IPS-15b (cell line): Measurements from ENCODE around the gene ANK3.
A peak's percentile ranks its signal among the peaks of the same experiment; 100 is the strongest.

Source experiments
- H3K27me3 ChIP-seq: one replicate; pipeline ENCODE4 v1.6.1; 2013; ENCODE audit warnings: low read length; ENCODE audit not compliant: control insufficient read depth, insufficient read depth
- H3K36me3 ChIP-seq: one replicate; pipeline ENCODE4 v1.6.1; 2013; ENCODE audit warnings: low read length; ENCODE audit not compliant: control insufficient read depth, insufficient read depth
- H3K4me1 ChIP-seq: one replicate; pipeline ENCODE4 v1.6.1; 2013; ENCODE audit warnings: mild to moderate bottlenecking, low read length; ENCODE audit not compliant: control insufficient read depth, insufficient read depth
- H3K4me3 ChIP-seq: one replicate; pipeline ENCODE4 v1.5.1; 2013; ENCODE audit warnings: low read depth, low read length
- H3K9ac ChIP-seq: one replicate; pipeline ENCODE4 v1.6.1; 2013; ENCODE audit warnings: low read depth, mild to moderate bottlenecking, low read length
- H3K9me3 ChIP-seq: one replicate; pipeline ENCODE4 v1.6.1; 2013; ENCODE audit warnings: mild to moderate bottlenecking, low read length; ENCODE audit not compliant: control insufficient read depth, insufficient read depth

ANK3 gene

GRCh38 chr10:60147025-60147424 lies 242.7 kb downstream of the ANK3 start:
- Histone ChIP-seq H3K4me3 (no peak overlapping the region), H3K4me1 (peaks cover 2% of the 10 kb centered on the region), H3K27me3 (no peaks in the 10 kb centered on the region), H3K36me3 (no peaks in the 10 kb centered on the region), H3K9ac (no peak overlapping the region), H3K9me3 (no peaks in the 10 kb centered on the region)

GRCh38 chr10:60144099-60144498 lies 245.6 kb downstream of the ANK3 start:
- no peak overlapping the region for H3K9ac ChIP-seq
- H3K4me1 ChIP-seq: peaks cover 7% of the 10 kb centered on the region
- no peaks in the 10 kb centered on the region for H3K9me3 ChIP-seq
- no peaks in the 10 kb centered on the region for H3K36me3 ChIP-seq
- H3K4me3 ChIP-seq: no peak overlapping the region
- H3K27me3 ChIP-seq: no peaks in the 10 kb centered on the region

- Histone ChIP-seq H3K9me3 (no peaks in the 10 kb centered on the region), H3K4me3 (no peak overlapping the region), H3K4me1 (peaks cover 7% of the 10 kb centered on the region), H3K9ac (no peak overlapping the region), H3K27me3 (no peaks in the 10 kb centered on the region), H3K36me3 (no peaks in the 10 kb centered on the region)
Measured at GRCh38 chr10:60142736-60143135, 246.9 kb downstream of the ANK3 start.

GRCh38 chr10:60141896-60142559 lies 247.6 kb downstream of the ANK3 start:
- no peaks in the 10 kb centered on the region for H3K9me3 ChIP-seq
- H3K4me3 ChIP-seq: no peak overlapping the region
- H3K27me3 ChIP-seq: no peaks in the 10 kb centered on the region
- no peaks in the 10 kb centered on the region for H3K36me3 ChIP-seq
- H3K9ac ChIP-seq: no peak overlapping the region
- peaks cover 7% of the 10 kb centered on the region for H3K4me1 ChIP-seq

- H3K27me3 ChIP-seq: no peaks in the 10 kb centered on the region
- no peaks in the 10 kb centered on the region for H3K36me3 ChIP-seq
- peaks cover 7% of the 10 kb centered on the region for H3K4me1 ChIP-seq
- H3K4me3 ChIP-seq: peak overlapping the region; percentile 41
- H3K9me3 ChIP-seq: no peaks in the 10 kb centered on the region
- no peak overlapping the region for H3K9ac ChIP-seq
Measured at GRCh38 chr10:60140651-60141632, 248.7 kb downstream of the ANK3 start.

GRCh38 chr10:60139798-60140566 lies 249.7 kb downstream of the ANK3 start:
- Histone ChIP-seq H3K9me3 (no peaks in the 10 kb centered on the region), H3K4me1 (peaks cover 7% of the 10 kb centered on the region), H3K4me3 (peak overlapping the region; percentile 41), H3K27me3 (no peaks in the 10 kb centered on the region), H3K36me3 (no peaks in the 10 kb centered on the region), H3K9ac (peak overlapping the region; percentile 55)

- Histone ChIP-seq H3K9me3 (no peaks in the 10 kb centered on the region), H3K9ac (no peak overlapping the region), H3K4me1 (peaks cover 7% of the 10 kb centered on the region), H3K27me3 (no peaks in the 10 kb centered on the region), H3K4me3 (peak overlapping the region; percentile 41), H3K36me3 (no peaks in the 10 kb centered on the region)
Measured at GRCh38 chr10:60139290-60139689, 250.4 kb downstream of the ANK3 start.

GRCh38 chr10:60138842-60139241 lies 250.8 kb downstream of the ANK3 start:
- Histone ChIP-seq H3K27me3 (no peaks in the 10 kb centered on the region), H3K36me3 (no peaks in the 10 kb centered on the region), H3K4me1 (peaks cover 7% of the 10 kb centered on the region), H3K4me3 (peak overlapping the region; percentile 41), H3K9ac (no peak overlapping the region), H3K9me3 (no peaks in the 10 kb centered on the region)

- Histone ChIP-seq H3K4me3 (no peak overlapping the region), H3K27me3 (no peaks in the 10 kb centered on the region), H3K4me1 (peaks cover 7% of the 10 kb centered on the region), H3K36me3 (no peaks in the 10 kb centered on the region), H3K9me3 (no peaks in the 10 kb centered on the region), H3K9ac (no peak overlapping the region)
Measured at GRCh38 chr10:60138026-60138425, 251.6 kb downstream of the ANK3 start.

GRCh38 chr10:60137292-60137992 lies 252.2 kb downstream of the ANK3 start:
- Histone ChIP-seq H3K36me3 (no peaks in the 10 kb centered on the region), H3K4me1 (peaks cover 7% of the 10 kb centered on the region), H3K9ac (no peak overlapping the region), H3K9me3 (no peaks in the 10 kb centered on the region), H3K27me3 (no peaks in the 10 kb centered on the region), H3K4me3 (no peak overlapping the region)

GRCh38 chr10:60135020-60135419 lies 254.7 kb downstream of the ANK3 start:
- Histone ChIP-seq H3K27me3 (no peaks in the 10 kb centered on the region), H3K9ac (no peak overlapping the region), H3K4me3 (no peak overlapping the region), H3K36me3 (no peaks in the 10 kb centered on the region), H3K9me3 (no peaks in the 10 kb centered on the region), H3K4me1 (peaks cover 3% of the 10 kb centered on the region)
